ENCODE data around the gene KIF12.

Gene KIF12

DNA sequence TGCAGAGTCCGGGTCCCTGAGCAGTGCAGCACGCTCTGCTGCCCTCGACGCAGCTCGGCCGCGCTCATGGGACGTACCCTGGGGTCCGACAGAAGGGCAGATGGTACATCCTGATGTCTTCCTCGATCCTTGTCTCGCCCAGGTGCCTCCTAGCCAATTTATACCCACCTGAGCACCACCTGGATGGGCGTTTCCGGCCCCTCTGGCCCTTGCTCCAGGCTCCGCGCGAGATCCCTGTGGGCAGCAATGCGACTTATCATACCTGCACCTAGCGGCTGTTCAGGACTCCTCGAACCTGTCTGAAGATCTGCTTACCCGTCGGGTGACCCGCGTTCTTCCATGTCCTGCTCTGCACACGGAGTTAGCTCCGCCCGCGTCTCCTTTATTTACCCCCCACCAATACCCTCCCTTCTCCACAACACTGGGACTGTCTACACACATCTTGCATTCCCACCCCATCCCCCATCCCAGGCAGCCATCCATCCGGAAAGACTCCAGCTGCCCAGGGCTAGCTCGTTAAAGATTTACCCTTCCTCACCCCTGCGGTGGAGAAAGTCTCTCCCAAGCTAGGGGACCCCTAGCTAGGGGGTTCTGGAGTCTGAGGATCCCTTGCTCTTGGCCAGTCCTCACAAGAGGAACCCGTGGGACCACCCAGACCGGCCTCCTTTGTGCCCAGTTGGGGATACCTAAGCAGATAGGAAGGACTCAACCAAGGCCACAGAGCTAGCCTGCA lies at the start of gene KIF12:
TSS of gene KIF12 (minus strand) at position 357 of the 733 bp plus-strand sequence. CDS start at position 341, 16 bp downstream.
- no peak within 1 kb of the TSS; the same call in 1 of the 2 replicates for H3K27ac ChIP-seq
- TF ChIP-seq ZFX (IDR thresholded peaks at IDR 0.05): no peak
- TF ChIP-seq, protein P1, sequence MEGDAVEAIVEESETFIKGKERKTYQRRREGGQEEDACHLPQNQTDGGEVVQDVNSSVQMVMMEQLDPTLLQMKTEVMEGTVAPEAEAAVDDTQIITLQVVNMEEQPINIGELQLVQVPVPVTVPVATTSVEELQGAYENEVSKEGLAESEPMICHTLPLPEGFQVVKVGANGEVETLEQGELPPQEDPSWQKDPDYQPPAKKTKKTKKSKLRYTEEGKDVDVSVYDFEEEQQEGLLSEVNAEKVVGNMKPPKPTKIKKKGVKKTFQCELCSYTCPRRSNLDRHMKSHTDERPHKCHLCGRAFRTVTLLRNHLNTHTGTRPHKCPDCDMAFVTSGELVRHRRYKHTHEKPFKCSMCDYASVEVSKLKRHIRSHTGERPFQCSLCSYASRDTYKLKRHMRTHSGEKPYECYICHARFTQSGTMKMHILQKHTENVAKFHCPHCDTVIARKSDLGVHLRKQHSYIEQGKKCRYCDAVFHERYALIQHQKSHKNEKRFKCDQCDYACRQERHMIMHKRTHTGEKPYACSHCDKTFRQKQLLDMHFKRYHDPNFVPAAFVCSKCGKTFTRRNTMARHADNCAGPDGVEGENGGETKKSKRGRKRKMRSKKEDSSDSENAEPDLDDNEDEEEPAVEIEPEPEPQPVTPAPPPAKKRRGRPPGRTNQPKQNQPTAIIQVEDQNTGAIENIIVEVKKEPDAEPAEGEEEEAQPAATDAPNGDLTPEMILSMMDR (conservative IDR thresholded peaks at IDR 0.05): no peak

GRCh38 chr9:114146735-114147134 lies 47.6 kb upstream of the KIF12 start:
- TF ChIP-seq, protein P1 (conservative IDR thresholded peaks at IDR 0.05): no peak
- TF ChIP-seq ZFX (IDR thresholded peaks at IDR 0.05): no peak
- no peak overlapping the region for H3K27ac ChIP-seq

DNA sequence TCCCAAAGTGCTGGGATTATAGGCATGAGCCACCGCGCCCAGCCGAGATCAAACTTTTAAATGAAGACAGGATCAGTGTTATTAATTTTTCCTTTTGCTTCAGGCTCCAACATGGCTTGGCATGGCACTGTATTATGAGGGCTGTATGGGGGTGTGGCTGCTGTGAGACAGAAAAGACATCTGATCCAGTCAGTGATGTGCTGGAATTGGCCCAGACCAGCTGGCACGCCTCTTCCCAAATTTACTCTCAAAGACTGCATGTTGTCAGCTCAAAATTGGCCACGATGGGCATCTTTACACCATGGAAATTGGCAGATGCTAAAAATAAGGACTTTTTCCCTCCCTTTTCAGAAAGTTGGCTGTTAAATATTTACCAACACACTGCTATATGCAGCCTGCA lies 44.1 kb upstream of the KIF12 start:
- H3K27ac ChIP-seq: no peak overlapping the region
- TF ChIP-seq, protein P1 (conservative IDR thresholded peaks at IDR 0.05): no peak
- TF ChIP-seq ZFX (IDR thresholded peaks at IDR 0.05): no peak

GRCh38 chr9:114141553-114142402 lies 42.7 kb upstream of the KIF12 start:
- TF ChIP-seq, protein P1 (conservative IDR thresholded peaks at IDR 0.05): no peak
- no peak for TF ChIP-seq ZFX (IDR thresholded peaks at IDR 0.05)
- H3K27ac ChIP-seq: no peak overlapping the region

DNA sequence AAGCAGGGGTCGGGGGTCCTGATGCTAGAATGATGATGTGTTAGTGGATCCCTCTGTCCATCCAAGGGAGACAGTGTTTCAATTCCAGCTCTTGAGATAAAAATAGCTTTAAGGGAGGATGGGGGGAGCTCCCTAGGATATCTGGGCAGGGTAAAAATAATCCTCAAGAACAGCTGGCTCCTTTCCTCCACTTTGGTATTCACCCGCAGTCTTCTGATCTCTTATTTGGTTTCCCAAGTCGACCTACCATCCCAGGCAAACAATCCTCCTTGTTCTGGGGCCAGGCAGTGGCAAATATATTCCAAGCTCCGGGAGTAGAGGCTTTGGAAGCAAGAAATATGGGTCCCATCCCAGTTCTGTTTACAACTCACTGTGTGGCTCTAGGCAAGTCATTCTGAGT lies 41.8 kb upstream of the KIF12 start:
- TF ChIP-seq ZFX (IDR thresholded peaks at IDR 0.05): no peak
- TF ChIP-seq, protein P1 (conservative IDR thresholded peaks at IDR 0.05): no peak
- H3K27ac ChIP-seq: no peak overlapping the region

DNA sequence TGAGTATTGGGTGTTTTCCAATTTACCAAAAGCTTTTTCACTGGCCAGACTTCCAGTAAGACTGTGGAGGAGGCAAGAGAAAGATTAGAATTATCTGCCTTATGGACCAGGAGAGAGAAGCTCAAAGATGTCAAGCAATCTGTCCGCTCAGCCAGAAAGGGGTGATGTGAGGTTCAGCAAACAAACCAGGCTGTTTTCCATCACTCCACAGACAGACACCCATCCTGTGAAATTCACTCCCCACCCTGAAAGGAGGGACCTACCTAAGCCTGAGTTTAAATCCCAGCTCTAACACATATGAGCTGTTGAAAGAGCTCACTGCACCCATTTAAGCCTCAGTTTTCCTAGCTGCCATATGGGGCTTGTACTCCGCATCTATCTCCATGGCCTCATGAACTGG lies 41.3 kb upstream of the KIF12 start:
- H3K27ac ChIP-seq: no peak overlapping the region
- TF ChIP-seq ZFX (IDR thresholded peaks at IDR 0.05): no peak
- TF ChIP-seq, protein P1 (conservative IDR thresholded peaks at IDR 0.05): no peak

GRCh38 chr9:114139071-114139470 lies 40.0 kb upstream of the KIF12 start:
- TF ChIP-seq, protein P1 (conservative IDR thresholded peaks at IDR 0.05): no peak
- no peak for TF ChIP-seq ZFX (IDR thresholded peaks at IDR 0.05)
- no peak overlapping the region for H3K27ac ChIP-seq
